ENCODE results near the gene CNDP1.

The CNDP1 gene

DNA sequence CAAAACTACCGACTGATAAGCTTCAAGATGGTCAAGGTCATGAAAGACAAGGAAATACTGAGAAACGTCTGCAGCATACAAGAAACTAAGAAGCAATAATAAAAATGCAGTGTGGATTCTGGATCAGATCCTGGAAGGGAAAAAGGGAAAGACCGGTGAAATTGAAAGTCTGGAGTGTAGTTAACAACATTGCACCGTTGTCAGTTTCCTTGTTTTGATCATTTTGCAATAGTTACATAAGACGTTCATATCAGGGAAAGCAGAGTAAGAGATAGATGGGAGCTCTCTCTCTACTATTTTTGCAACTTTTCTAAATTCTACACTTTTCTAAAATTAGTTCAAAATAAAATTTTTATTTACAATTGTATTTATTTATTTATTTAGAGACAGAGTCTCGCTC is 48.3 kb downstream of the CNDP1 start:
- no peak for DNase-seq (ENCODE audit: low read depth)

DNA sequence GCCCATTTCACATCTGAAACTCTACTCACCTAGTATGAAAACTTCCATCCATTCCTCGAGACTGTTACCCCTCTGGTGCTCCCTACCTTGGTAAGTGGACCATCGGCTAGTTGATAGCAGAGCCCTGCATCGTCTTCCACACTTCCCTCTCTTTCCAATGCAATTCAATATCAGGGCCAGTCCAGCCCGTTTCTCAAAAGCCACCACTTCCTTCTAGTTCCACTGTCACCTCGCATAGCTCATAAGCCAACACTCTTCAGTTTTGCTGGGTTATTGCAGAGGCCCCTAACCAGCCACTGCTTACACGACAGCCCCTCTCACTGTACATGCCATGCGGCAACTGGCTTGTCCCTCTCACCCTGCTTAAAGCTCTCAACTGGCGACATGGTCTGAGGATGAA is 53.1 kb downstream of the CNDP1 start:
- no peak for DNase-seq (ENCODE audit: low read depth)

DNA sequence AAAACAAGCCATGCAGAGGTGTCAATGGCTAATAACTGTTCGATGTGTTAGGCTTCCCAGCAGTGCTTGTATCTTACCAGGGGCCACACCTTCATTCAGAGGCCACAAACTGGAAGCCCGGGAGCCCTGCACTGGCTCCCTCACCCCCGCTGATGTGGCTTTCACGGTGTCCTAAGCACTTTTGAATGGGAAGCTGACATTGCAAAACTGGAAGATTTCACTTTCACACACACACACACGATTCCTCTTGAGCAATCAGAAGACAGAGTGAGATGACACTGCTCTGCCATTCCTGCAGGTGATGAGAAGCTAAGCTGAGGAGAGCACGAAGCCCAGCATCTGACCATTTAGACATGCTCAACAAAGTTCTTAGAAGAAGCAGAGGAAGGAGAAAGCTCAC is 54.7 kb downstream of the CNDP1 start:
- DNase-seq (ENCODE audit: low read depth) = no peak

DNA sequence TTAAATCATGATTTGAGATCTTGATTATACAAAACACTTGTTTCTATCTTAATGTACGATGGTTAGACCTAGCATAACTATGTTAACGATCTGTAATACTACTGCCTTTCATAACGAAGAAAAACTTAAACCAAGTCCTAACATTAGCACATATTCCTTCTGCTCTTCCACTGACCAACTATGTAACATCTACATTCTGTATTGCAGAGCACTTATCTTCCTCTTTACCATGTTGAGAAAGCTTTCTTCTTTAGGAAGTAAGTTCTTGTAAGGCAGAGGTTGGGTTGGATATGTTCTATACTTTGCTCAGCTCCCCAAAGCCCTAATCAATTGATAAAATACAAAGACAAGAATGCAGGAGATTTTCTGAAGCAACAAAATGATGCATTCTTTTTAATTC is 55.5 kb downstream of the CNDP1 start:
- DNase-seq (ENCODE audit: low read depth) = no peak

DNA sequence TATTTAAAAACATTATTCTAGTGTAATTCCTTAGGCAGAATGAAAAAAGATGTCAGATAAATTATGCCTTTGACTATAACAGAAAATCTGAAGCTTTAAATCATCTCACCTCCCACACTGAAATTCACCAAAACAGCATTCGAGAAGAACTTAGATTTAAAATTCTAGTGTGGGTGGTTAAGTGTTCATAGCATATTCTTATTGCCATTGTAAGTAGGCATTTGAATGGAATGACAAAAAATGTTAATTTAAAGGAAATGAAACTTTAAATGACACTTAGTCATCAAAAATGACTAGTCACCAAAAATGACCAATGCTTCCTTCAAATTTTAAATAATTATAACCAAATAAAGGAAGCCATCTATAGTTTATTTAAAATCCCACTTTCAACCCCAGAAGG is 56.4 kb downstream of the CNDP1 start:
- DNase-seq (ENCODE audit: low read depth) = no peak

DNA sequence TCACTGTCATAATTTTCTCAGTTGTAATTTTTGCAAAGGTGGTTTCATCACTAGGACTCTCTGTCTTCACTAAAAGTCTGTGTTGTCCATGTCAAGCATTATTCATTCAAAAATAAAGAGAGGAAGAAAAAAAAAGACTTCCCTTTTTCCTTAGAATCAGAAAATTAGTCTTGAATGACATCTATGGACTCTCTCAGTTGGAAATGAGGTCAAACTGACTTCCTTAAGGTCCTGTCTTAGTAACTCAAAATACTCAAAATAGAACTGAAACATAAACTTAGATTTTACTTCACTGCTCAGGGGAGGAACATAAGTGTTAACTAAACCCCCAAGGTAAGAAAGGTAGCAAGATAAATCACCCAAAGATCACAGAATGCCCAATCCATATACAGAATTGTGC is 61.1 kb downstream of the CNDP1 start:
- DNase-seq (ENCODE audit: low read depth) = no peak

DNA sequence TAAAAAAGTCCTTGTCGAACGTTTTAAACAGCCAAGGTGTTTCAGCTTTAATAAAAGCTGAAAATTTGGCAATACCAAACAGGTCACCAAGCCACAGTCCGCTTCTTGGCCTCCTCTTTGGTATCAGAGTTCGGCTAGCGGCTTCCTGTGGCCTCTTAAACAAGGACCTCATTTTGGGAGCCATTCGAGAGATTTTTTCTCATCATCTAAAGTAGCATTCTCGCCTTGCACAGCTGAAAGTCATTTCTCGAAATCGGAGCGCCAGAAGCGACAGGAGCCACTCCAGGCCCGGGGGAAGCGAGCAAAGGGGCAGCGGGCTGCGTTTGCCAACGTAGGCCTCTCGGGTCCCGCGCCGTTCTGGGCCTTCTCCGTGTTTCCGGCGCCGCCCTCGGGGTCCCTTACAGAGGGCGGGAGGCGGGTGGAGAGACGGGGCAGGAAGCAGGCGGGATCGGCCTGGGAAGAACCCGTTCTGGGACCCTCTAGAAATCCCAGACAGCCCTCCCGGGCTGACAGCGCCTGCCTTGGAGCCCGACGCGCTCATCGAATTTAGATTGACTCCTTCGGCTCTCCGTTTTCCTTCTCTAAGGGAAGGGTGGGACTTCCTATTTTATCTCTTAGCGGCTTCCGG is 62.8 kb downstream of the CNDP1 start:
- DNase-seq (ENCODE audit: low read depth) = no peak

DNA sequence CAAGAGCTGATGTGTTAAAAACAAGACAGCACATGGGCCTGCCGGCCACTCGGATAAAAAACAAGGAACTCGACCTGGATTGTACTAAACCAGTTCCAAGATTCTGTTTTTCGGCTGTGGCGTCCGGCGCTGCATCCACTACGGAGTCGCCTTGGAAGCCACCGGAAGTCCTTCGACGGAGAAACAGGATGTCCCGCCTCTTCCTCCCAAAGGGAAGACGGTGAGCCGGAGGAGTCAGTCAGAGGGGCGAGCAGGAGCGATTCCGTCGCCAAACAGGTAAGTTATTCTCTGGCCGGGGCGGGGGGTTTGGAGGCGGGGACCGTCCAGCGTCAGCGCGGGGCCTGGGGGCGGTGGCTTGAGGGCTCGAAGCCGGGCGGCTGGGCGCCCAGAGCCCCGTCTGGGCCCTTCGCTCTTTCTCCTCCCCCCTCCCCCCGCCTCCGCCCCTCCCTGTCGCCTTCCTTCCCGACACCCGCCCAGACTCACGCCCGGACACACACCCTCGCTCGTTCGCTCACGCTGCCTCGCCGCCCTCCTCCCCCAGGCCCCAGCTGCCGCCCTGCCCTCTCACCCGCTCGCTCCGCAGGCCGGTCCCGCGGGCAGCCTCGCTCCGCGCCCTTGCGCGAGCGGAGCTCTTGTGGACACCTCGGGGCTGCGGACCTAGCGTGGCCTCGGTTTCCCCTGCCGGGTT is 63.5 kb downstream of the CNDP1 start, which contains the start of gene ZNF407:
TSS of gene ZNF407 (plus strand) at position 209 of the 688 bp plus-strand sequence. CDS start 33,150 bp downstream, outside the sequence.
- peak; percentile 75 for DNase-seq (ENCODE audit: low read depth)

DNA sequence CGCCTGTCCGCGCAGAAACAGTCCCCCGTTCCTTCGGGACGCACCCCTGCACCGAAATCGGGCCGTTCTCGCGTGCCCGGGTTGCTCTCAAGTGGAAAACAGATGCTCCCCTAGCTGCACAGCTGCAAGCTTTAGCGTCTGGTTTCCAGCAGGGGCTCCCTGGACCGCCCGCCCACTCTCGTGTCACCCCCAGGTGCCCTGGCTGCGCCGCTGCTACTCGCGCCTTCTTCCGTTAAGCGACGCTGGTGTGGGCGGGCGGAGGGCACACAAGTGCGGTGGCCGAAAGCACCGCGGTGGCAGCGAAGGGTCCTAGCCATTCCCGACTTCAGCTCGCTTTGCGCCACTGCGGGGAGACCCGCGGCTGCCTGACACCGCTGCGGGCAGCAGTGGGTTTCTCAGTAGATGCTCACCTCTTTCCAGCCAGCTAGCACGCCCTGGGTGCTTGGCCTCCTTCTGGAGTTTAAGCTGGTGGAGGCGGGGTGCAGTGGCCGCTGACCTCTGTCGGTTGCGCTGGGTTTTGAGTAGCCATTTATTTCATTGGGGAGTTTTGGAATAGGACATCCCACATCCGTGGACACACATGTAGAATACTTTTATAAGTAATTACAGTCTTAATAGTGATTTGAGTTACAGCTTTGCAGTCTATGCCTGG is 64.2 kb downstream of the CNDP1 start:
- DNase-seq (ENCODE audit: low read depth) = no peak

DNA sequence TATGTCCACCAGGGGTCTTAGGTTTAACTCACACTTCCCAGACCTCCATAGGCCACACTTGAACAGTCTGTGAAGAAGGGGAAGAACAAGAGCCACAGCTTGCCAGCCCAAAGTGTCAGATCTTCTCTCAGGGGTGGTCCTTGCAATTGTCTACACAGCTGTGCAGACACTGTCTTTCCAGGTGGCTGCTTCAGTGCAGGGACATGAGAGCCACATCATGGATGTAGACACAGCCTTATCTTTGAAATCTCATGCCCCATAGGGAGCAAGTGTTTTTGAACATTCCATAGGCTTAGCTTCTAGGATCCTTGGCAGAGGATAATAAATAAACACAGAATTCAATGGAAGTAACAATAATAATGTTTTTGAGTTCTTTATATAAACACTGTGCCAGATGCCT is 70.1 kb downstream of the CNDP1 start:
- no peak for DNase-seq (ENCODE audit: low read depth)

DNA sequence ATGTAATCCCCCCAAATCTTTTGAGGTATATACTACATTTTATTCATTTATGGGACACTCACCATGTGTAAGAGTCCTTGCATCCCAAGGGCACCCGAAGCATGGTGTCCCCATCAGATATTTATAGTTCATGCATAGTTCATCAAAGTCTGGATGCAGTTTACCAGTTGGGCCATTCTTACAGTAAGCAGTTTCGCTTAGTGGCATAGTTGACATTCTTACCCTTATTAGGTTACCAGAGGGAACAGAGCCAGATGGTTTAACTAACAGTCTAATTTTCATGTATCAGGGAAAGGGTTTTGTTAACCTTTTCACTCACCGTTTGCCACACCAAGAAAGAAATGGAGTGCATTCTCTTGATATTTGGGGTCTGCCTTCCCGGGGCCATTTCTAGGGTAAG is 70.5 kb downstream of the CNDP1 start:
- peak; percentile 23 for DNase-seq (ENCODE audit: low read depth)

DNA sequence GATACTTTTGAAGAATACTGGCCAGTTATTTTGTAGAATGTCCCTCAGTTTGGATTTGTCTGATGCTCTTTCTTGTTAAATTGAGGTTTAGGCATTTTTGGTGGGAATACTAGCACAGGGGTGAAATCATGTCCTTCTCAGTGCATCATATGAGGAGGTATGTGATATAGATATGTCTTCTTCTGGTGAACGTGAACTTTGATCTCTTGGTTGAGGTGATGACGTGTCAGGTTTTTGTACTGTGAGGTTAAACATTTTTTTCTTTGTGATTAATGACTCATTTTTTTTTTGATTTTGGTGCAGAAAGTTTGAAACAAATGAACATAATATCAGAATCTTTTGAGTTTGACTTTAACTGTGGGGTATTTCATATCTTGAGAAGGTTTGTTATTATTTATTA is 74.4 kb downstream of the CNDP1 start:
- no peak for DNase-seq (ENCODE audit: low read depth)

DNA sequence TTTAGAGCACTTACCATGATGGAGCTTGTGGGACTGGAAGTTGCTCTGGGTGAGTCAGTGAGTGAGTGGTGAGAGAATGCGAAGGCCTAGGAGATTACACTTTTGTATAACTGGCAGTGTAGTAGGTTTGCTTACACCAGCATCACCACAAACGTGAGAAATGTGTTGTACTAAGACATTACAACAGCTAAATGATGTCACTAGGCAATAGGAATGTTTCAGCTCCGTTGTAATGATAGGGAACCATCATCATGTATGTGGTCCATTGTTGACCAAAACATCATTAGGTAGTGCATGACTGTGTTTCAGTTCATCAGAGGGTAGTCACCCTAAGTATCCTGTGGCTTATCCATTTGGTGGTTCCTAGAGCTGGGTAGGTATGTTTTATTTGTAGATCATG is 75.2 kb downstream of the CNDP1 start:
- no peak for DNase-seq (ENCODE audit: low read depth)

DNA sequence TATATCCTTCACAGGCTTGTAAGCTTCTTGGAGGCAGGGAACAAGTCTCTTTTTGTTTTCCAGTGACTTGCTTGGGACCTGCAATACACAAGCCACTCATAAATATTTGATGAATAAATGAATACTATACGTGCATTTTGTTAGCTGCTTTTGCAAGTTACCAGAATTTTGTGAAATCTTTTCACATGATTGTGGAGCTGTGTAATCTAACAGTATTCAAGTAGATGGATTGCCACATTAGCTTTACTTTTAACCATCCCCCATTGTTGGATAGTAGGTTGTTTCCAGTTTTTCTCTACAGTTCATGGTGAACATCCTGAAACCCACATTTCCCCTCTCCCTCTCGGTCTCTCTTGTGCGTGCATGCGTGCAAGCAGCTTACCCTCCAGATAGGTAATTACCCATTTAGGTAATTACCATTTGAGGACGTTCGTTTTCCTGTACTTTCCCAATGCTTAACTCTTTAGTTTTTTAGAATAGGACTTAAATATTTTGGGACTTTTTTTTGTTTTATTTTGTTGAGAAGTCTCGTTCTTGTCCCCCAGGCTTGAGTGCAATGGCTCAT is 75.8 kb downstream of the CNDP1 start:
- DNase-seq (ENCODE audit: low read depth) = no peak

DNA sequence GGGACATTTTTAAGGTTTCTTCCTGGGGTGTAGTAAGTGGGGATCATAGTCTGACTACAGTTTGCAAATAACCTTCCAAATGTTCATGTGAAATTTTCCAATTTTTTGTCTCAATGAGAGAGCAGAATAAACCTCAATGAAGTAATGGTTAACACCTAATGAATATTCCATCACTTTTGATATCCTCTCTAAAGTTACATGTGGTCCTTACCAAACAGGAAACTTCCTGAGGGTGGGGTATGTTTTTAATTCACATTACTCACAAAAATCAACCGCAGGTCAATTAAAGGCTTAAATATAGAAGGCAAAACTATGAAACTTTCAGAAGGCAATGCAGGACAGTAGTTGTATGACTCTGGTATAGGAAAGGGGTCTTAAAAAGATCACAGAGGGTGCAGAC is 76.6 kb downstream of the CNDP1 start:
- DNase-seq (ENCODE audit: low read depth) = no peak

DNA sequence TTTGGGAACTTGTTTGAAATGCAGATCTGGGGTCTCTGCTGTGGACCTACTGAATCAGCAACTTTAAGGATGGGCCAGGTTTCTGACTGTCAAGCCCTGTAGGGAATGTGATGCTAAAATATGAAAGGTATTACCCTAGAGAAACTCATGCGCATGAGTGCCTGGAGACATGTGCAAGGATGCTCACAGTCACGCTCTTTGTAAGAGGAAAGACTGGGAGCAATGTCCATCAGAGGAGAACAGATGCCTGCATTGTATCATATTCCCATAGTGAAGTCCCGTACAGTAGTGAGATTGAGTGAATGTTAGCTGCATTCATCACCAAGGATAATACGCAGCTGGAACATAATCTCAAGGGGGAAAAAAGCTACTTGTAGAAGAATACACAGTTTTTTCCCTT is 77.5 kb downstream of the CNDP1 start:
- DNase-seq (ENCODE audit: low read depth) = no peak

DNA sequence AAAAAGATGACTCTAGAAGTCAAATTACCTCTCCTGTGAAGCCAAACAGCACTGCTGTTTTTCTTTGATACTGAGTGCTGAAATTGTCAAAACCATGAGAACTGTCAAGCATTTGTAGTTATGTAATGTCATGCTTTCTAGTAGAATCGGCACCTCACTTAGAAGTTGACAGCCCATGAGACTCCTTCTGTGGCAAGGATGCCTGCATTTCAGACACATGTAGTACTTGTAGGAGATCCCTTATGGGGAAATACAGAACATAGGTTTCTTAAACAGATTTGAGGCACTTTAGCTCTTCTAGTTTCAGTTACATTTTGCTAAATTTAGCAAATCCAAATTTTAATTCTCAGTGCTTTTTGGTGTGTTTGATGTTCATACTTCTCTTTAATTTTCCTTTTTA is 79.1 kb downstream of the CNDP1 start:
- DNase-seq (ENCODE audit: low read depth) = no peak

DNA sequence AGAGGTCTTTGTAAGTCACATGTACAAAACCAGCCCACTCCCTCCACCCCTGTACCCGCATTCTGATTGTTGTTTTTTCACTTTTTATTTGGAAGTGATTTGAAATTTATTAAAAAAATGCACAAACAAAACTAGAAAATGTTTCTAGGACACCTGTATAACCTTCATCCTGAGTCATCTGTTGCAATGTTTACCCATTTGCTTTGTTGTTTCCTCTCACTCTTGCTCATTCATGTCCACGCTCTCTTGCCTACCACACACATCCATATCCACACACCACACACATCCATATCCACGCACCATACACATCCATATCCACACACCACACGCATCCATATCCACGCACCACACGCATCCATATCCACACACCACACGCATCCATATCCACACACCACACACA is 82.2 kb downstream of the CNDP1 start:
- no peak for DNase-seq (ENCODE audit: low read depth)

DNA sequence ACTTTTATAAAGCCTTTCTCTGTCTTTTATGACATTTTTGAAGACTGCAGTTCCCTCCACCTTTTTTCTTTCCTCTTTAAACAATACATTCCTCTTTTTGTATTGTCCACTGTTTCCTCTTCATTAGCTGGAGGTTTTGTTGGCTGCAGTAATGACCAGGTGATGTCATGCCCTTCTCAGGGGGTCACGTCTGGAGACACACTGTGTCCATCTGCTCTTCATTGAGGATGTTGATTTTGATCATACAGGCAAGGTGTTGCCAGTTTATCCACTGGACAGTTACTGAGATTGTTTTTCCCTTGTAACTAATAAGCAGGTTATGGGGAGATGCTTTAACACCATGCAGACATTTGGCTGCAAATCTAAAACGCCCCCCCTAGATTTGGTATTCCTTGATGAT is 83.2 kb downstream of the CNDP1 start:
- no peak for DNase-seq (ENCODE audit: low read depth)

DNA sequence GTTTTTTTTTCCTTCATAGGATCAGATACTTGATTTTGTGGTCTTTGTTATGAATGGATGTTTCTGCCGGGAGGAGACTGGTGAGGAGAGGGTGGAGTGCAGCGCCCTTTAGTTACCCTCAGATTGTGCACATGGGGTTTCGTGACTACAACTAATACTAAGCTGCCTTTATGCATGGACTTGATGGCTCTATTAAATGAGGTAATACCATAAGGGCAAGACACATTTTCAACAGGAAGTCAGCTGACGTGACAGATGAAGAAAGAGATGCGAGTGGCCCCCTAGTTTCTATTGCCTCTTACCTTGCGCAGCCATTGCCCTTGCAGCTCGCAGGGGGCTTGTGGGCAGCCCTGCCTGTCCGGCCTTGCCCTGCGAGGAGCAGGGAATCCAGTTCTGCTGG is 87.8 kb downstream of the CNDP1 start:
- no peak for DNase-seq (ENCODE audit: low read depth)

DNA sequence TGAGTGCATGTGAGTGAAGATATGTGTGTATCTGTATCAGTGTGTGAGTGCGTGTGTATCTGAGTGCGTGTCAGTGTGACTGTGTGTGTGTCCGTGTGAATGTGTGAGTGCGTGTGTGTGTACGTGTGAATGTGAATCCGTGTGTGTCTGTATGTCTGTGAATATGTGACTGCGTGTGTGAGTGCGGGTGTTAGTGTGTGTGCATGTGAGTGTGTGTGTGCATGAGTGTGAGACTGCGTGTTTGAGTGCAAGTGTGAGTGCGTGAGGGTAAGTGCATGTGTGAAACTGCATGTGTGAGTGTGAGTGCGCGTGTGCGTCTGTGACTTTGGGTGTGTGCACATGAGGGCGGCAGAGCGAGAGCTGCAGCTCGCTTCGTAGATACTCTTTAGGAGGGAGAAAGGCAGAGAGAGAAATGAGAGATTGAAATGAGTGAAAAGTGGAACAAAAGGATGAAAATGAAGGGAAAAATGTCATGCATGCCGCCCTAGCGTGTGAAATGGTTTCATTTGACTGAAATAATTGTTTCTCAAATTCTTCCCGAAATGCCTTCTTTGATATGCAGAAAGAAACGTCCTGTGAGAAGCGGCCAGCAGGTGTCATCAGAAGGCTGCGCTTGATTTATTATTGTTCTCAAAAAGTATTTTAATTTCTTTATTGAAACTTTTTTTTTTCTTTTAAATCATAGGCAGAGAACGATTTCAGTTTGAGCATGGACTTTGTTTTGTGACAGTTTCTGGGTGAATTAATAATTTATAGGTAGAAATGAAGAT is 88.9 kb downstream of the CNDP1 start:
- DNase-seq (ENCODE audit: low read depth) = no peak

DNA sequence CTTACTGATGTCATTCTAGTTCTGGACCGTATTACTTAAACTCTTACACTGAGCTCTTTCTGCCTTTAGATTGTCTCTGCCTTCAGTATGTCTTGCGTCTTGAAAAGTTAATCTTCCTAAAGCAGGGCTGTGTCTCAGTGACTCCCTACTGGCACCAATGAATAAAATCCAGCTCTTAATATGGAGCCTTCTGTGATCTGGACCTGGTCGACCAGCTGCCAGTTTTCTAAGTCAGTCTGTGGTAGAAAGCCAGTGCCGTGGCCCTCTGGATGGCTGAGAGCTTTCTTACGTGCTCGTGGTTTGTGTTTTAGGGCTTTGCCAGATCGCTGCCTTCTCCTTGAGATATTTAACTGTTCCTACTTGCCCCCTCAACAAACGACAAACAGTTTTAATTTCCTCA is 90.2 kb downstream of the CNDP1 start:
- DNase-seq (ENCODE audit: low read depth) = no peak

DNA sequence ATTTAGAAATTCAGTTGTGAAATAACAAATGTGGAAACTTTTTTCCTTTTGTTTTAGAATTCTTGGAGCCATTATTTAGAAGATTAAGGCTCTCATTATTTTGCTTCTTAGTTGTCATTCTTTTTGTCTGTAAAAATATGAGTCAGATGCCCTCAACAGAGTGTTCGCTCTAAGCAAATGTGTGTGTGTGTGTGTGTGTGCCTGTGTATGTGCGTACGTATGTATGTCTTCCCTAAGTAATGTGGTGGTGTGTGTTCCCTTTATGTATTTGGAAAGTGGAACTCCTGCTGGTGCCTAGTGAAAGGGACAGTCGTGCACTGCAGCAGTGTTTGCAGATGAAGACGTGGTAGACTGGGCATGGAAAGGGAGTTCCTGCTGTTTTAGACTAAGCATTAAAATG is 90.9 kb downstream of the CNDP1 start:
- no peak for DNase-seq (ENCODE audit: low read depth)
